ENCODE data around the gene GOLGA8K. TPM values are rescaled to one million over a fixed set of nuclear protein-coding genes. Genes with fewer than 3 reads are reported as not detected.
"Not testable (repeated sequence)": the region's sequence is repeated elsewhere in the genome, so short reads cannot be mapped to it uniquely, and the experiment has no call there.

The GOLGA8K gene, protein sequence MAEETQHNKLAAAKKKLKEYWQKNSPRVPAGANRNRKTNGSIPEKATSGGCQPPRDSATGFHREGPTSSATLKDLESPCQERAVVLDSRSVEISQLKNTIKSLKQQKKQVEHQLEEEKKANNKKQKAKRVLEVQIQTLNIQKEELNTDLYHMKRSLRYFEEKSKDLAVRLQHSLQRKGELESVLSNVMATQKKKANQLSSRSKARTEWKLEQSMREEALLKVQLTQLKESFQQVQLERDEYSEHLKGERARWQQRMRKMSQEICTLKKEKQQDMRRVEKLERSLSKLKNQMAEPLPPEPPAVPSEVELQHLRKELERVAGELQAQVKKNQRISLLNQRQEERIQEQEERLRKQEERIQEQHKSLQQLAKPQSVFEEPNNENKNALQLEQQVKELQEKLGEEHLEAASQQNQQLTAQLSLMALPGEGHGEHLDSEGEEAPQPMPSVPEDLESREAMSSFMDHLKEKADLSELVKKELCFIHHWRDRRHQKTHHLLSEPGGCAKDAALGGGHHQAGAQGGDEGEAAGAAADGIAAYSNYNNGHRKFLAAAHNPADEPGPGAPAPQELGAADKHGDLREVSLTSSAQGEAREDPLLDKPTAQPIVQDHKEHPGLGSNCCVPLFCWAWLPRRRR
- 0.48 and 1.3 TPM in 2 replicates for total RNA-seq (2021; fragmentation: NEBNext Ultra II Directional; extraction: Animal tissue kit (Norgen Biotek cat#: 25700))
- polyA plus RNA-seq (2011; rRNA removed) = 0.47 and 0.74 TPM in 2 replicates
- 0.56 TPM for polyA plus RNA-seq (2011; cell fraction: cytosol; rRNA removed)
- polyA plus RNA-seq (2011; cell fraction: nucleus; rRNA removed) = 3.3 TPM
- 0.69 to 1.8 TPM (median 1.5 TPM) in 4 replicates for polyA plus RNA-seq (2012, experiment 1 of 2)
- 0.18 TPM for polyA plus RNA-seq (2012, experiment 2 of 2)
- polyA plus RNA-seq (2013, experiment 1 of 2) = 0.73 TPM
- polyA plus RNA-seq (2013, experiment 2 of 2) = 0.50 TPM
- 0.95 and 1.8 TPM in 2 replicates for polyA minus RNA-seq (2011; rRNA and poly(A)+ RNA removed)
- polyA minus RNA-seq (2011; cell fraction: cytosol; rRNA and poly(A)+ RNA removed) = 0.95 TPM
- polyA minus RNA-seq (2011; cell fraction: nucleus; rRNA and poly(A)+ RNA removed) = 3.8 TPM
- long read RNA-seq, experiment 1 = 0 reads
- long read RNA-seq, experiment 2 = 0 reads

GRCh38 chr15:32403192-32403591 lies at the start of gene GOLGA8K:
Gene GOLGA8K (minus strand): TSS chr15:32403292. CDS start chr15:32403194, 98 bp downstream.
- H3K4me1 ChIP-seq (replicated peaks in 1 of 4; ENCODE audit: control insufficient read depth in 3 of 4, insufficient read depth in 4 of 4, low read length in 3 of 4); H3K4me3 ChIP-seq (ENCODE audit: extremely low read depth in 1 of 4, insufficient read depth in 2 of 4, low read depth in 3 of 4, low read length in 4 of 4); H3K18ac ChIP-seq (ENCODE audit: extremely low read depth, low read length); H3K79me2 ChIP-seq (ENCODE audit: control insufficient read depth in 1 of 2, insufficient read depth in 2 of 2, low read length in 2 of 2); H2BK20ac ChIP-seq (ENCODE audit: low read length); H3K36me3 ChIP-seq (ENCODE audit: control insufficient read depth in 2 of 4, insufficient read depth in 4 of 4, low read length in 3 of 4); H3K79me1 ChIP-seq (ENCODE audit: low read depth, low read length); H3K56ac ChIP-seq (replicated peaks; ENCODE audit: insufficient read length, low read depth, low read length); H2AK5ac ChIP-seq (ENCODE audit: low read depth, low read length); H3K14ac ChIP-seq (ENCODE audit: insufficient read length); H2BK120ac ChIP-seq (replicated peaks; ENCODE audit: low read depth, low read length); H3K23me2 ChIP-seq (ENCODE audit: low read depth, low read length); H2BK5ac ChIP-seq (ENCODE audit: low read depth, low read length); H2BK12ac ChIP-seq (ENCODE audit: low read depth, low read length); H3K4me2 ChIP-seq (ENCODE audit: insufficient read depth in 1 of 2, low read depth in 2 of 2, low read length in 2 of 2); H3K23ac ChIP-seq (ENCODE audit: insufficient read length); H2BK15ac ChIP-seq (ENCODE audit: low read length); H3K4ac ChIP-seq (replicated peaks; ENCODE audit: insufficient read length, low read depth, low read length); H3K9me3 ChIP-seq (ENCODE audit: insufficient read depth in 2 of 2, low read depth in 1 of 2, low read length in 1 of 2); H2AFZ ChIP-seq (ENCODE audit: low read length); H3K27ac ChIP-seq (ENCODE audit: low read depth, low read length); DNase-seq (ENCODE audit: low read depth in 1 of 2, low spot score in 2 of 2); H3K27me3 ChIP-seq (replicated peaks in 1 of 4; ENCODE audit: control insufficient read depth in 3 of 4, extremely low read depth in 1 of 4, insufficient read depth in 3 of 4, low read length in 3 of 4); FAIRE-seq; H3K9ac ChIP-seq (replicated peaks in 1 of 4; ENCODE audit: extremely low read depth in 1 of 4, low read depth in 3 of 4, low read length in 3 of 4); H4K91ac ChIP-seq (replicated peaks; ENCODE audit: insufficient read length, low read length); CTCF ChIA-PET (ENCODE audit: partially characterized antibody); H4K20me1 ChIP-seq (replicated peaks in 1 of 2; ENCODE audit: control insufficient read depth in 1 of 2, insufficient read depth in 2 of 2, low read length in 2 of 2); H4K8ac ChIP-seq (ENCODE audit: extremely low read depth, insufficient read depth, low read length); H4K5ac ChIP-seq (ENCODE audit: insufficient read length, low read depth, low read length); POLR2A ChIA-PET (ENCODE audit: partially characterized antibody): not testable (repeated sequence)
- no CpG with 5 or more reads among the region's 8 CpGs for WGBS, 2 experiments (ENCODE audit: extremely low coverage in 1 of 2, insufficient coverage in 1 of 2, insufficient read length in 1 of 2, insufficient replicate concordance in 2 of 2, low coverage in 1 of 2, low lambda C conversion rate in 2 of 2, missing lambda C conversion rate in 1 of 2)

Measured in H1 (cell line).